Lung (tissue), 13 donors: ENCODE data around the gene ASB2. TPM values are rescaled to one million over a fixed set of nuclear protein-coding genes. Genes with fewer than 3 reads are reported as not detected.

ENCODE experiments used
- ATAC-seq: fragments of 200-7000 bp; cut with Tn5 transposase; one replicate; pipeline ENCODE4 v1.9.1; 2020; ENCODE audit warnings: moderate number of reproducible peaks; ENCODE audit not compliant: insufficient read depth, low FRiP score
- DNase-seq, 3 donors: peaks; one replicate each; pipeline ENCODE4 v3.0.0-alpha.2; 2013 to 2017
- H3K27ac ChIP-seq, 2 donors: one replicate each; pipeline ENCODE4 v1.5.1; 2013; ENCODE audit warnings: mild to moderate bottlenecking in 2 of 2, moderate library complexity in 2 of 2, control low read depth in 1 of 2, inconsistent platforms in 1 of 2, low read depth in 1 of 2, low read length in 1 of 2
- H3K27me3 ChIP-seq, 3 donors: one replicate each; pipeline ENCODE4 v1.5.1; 2013; ENCODE audit warnings: low read length in 2 of 3; ENCODE audit not compliant: control insufficient read depth in 3 of 3, insufficient read depth in 3 of 3
- H3K36me3 ChIP-seq, 4 donors: one replicate each; pipeline ENCODE4 v1.5.1; 2013; ENCODE audit warnings: low read length in 4 of 4, mild to moderate bottlenecking in 1 of 4, moderate library complexity in 1 of 4; ENCODE audit not compliant: control insufficient read depth in 4 of 4, insufficient read depth in 4 of 4
- H3K4me1 ChIP-seq, 5 donors: one replicate each; pipeline ENCODE4 v1.5.1; 2013; ENCODE audit warnings: low read length in 5 of 5, mild to moderate bottlenecking in 2 of 5, moderate library complexity in 1 of 5; ENCODE audit not compliant: control insufficient read depth in 5 of 5, insufficient read depth in 5 of 5
- H3K4me3 ChIP-seq: one replicate; pipeline ENCODE4 v1.5.1; 2013; ENCODE audit warnings: mild to moderate bottlenecking, control low read depth, moderate library complexity
- H3K9ac ChIP-seq, 2 donors: one replicate each; pipeline ENCODE4 v1.5.1; 2013; ENCODE audit warnings: low read length in 2 of 2, control low read depth in 1 of 2; ENCODE audit not compliant: insufficient read depth in 1 of 2
- H3K9me3 ChIP-seq, 4 donors: one replicate each; pipeline ENCODE4 v1.5.1; 2013; ENCODE audit warnings: low read length in 3 of 4, mild to moderate bottlenecking in 1 of 4, moderate library complexity in 1 of 4; ENCODE audit not compliant: control insufficient read depth in 4 of 4, insufficient read depth in 3 of 4
- WGBS, 2 donors: extraction: QIAGEN DNeasy Blood & Tissue Kit; methylation state at CpG; one replicate each; pipeline ENCODE4 v1.1.7; 2013; 5-methylcytosine and 5-hydroxymethylcytosine counted together
- polyA plus RNA-seq, 2 donors: library from polyadenylated mRNA; stranded (reverse); fragments of 200-250 nt; gene quantifications; one replicate each; pipeline ENCODE4 v1.2.1, GENCODE V29; 2013
- small RNA-seq: library from RNA; depleted of rRNA; stranded (forward); fragments of <200 nt; gene quantifications from one replicate; pipeline ENCODE3, GENCODE V24; 2014; ENCODE audit warnings: low replicate concordance
- total RNA-seq, 2 donors: library from RNA; depleted of rRNA in 1 of 2; stranded (reverse); fragments of >200 nt in 1 of 2; gene quantifications; one replicate each; pipeline ENCODE4 v1.2.1, GENCODE V29; 2014 to 2021
- TF ChIP-seq, protein P1 (sequence below): IDR thresholded peaks from 2 replicates; pipeline ENCODE4 v1.5.1; 2012; ENCODE audit warnings: mild to moderate bottlenecking; ENCODE audit errors: control extremely low read depth, extremely low read depth
- donor health status: control.
- donor health status: control.
- donor health status: Bipolar disorder and iron deficiency.
- donor health status: healthy.
- donor health status: DM: yes; HTN: yes; CAD: no.

The ASB2 gene
- total and polyA plus RNA-seq, 4 donors: 1.8 to 3.7 (median 2.6) TPM

DNA sequence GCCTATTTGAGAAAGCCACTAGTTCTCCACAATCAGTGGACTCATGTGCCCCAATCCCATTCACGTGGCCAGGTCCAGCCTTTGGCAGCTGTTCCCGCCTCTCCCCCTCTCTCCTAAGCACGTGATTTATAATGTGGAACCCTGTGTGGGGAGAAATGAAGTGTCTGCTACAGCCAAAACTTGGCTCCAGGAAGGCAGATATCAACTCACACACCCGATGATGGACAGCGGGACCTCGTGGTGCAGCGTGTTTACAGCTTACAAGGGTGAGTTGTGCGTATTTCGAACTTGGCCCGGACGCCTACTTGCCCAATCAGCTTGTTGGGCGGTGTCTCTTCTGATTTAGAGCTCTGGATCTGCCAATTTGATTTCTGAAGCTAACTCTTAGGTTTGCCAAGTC, 87.4 kb downstream of the ASB2 start:
- Histone ChIP-seq H3K27ac (no peak overlapping the region), H3K4me3 (no peak overlapping the region), H3K4me1 (peaks cover 0 to 8% (median 0%) of the 10 kb centered on the region in 5 donors), H3K27me3 (no peaks in the 10 kb centered on the region), H3K9ac (no peak overlapping the region), H3K36me3 (no peaks in the 10 kb centered on the region), H3K9me3 (no peaks in the 10 kb centered on the region)
- TF ChIP-seq, protein P1, sequence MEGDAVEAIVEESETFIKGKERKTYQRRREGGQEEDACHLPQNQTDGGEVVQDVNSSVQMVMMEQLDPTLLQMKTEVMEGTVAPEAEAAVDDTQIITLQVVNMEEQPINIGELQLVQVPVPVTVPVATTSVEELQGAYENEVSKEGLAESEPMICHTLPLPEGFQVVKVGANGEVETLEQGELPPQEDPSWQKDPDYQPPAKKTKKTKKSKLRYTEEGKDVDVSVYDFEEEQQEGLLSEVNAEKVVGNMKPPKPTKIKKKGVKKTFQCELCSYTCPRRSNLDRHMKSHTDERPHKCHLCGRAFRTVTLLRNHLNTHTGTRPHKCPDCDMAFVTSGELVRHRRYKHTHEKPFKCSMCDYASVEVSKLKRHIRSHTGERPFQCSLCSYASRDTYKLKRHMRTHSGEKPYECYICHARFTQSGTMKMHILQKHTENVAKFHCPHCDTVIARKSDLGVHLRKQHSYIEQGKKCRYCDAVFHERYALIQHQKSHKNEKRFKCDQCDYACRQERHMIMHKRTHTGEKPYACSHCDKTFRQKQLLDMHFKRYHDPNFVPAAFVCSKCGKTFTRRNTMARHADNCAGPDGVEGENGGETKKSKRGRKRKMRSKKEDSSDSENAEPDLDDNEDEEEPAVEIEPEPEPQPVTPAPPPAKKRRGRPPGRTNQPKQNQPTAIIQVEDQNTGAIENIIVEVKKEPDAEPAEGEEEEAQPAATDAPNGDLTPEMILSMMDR: no peak
- WGBS, 2 donors: 48 to 67% methylated on average over 12 of the region's 12 CpGs
- DNase-seq: peak; percentile 51 to 91 (median 80)
- no peak for ATAC-seq

DNA sequence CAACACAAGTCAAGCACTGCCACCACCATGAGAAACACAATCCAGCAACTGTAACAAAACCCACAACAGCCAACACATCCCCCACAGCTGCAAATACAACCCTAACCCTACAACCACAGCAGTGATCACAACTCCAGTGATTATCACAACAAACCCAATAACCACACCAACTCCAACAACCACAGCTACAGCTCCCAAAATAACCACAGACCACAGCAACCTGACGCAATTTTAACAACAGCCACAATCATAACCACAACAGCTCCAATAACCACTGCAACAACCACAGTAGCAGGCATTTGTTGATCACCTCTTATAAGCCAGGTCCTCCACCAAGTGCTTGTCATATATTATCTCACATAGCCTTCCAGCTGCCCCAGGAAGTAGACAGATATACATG, 91.4 kb downstream of the ASB2 start:
- H3K9me3 ChIP-seq: no peaks in the 10 kb centered on the region
- H3K4me3 ChIP-seq: no peak overlapping the region
- 48 to 59% methylated on average over 1 of the region's 1 CpG for WGBS, 2 donors
- peaks cover 0 to 12% (median 0%) of the 10 kb centered on the region in 5 donors for H3K4me1 ChIP-seq
- DNase-seq (no peak), ATAC-seq (no peak)
- TF ChIP-seq, protein P1: no peak
- H3K27ac ChIP-seq: no peak overlapping the region
- no peaks in the 10 kb centered on the region for H3K27me3 ChIP-seq
- no peaks in the 10 kb centered on the region for H3K36me3 ChIP-seq
- H3K9ac ChIP-seq: no peak overlapping the region

Small RNAs within 50 kb of the gene (small RNA-seq; reads per million reads assigned to genes)
- not detected for gene MIR4506

Other genes starting within 250 kb of the ASB2 start
- gene PRIMA1, start 188.1 kb downstream of the ASB2 start, total RNA-seq: under 1 TPM; 0.40 to 0.65 TPM
- under 1 TPM; 0.22 to 0.78 TPM for gene PRIMA1, start 188.1 kb downstream of the ASB2 start, polyA plus RNA-seq
- 1 to 10 TPM; 3.2 to 4.0 TPM for gene FAM181A, start 49.2 kb downstream of the ASB2 start, total RNA-seq
- gene FAM181A, start 49.2 kb downstream of the ASB2 start, polyA plus RNA-seq: 1 to 10 TPM; 1.9 to 3.4 TPM
- not detected for gene CCDC197, start 20.7 kb upstream of the ASB2 start, total RNA-seq
- not detected for gene CCDC197, start 20.7 kb upstream of the ASB2 start, polyA plus RNA-seq
- 1 to 10 TPM; 2.1 to 2.2 TPM for gene OTUB2, start 49.8 kb upstream of the ASB2 start, total RNA-seq
- gene OTUB2, start 49.8 kb upstream of the ASB2 start, polyA plus RNA-seq: under 1 TPM; 0.31 to 0.98 TPM
- 100 to 1,000 TPM; 116 to 138 TPM for gene DDX24, start 104.6 kb upstream of the ASB2 start, total RNA-seq
- 10 to 100 TPM; 78.4 to 98.9 TPM for gene DDX24, start 104.6 kb upstream of the ASB2 start, polyA plus RNA-seq
- gene IFI27L1, start 104.7 kb upstream of the ASB2 start, total RNA-seq: 10 to 100 TPM; 14.6 to 23.0 TPM
- 10 to 100 TPM; 16.7 to 41.5 TPM for gene IFI27L1, start 104.7 kb upstream of the ASB2 start, polyA plus RNA-seq
- gene IFI27, start 134.2 kb upstream of the ASB2 start, total RNA-seq: 100 to 1,000 TPM in 1 of 2 donors, 10 to 100 TPM in 1; 94.1 to 308 TPM
- 100 to 1,000 TPM; 447 to 883 TPM for gene IFI27, start 134.2 kb upstream of the ASB2 start, polyA plus RNA-seq
- 10 to 100 TPM; 27.2 to 38.9 TPM for gene IFI27L2, start 153.0 kb upstream of the ASB2 start, total RNA-seq
- gene IFI27L2, start 153.0 kb upstream of the ASB2 start, polyA plus RNA-seq: 100 to 1,000 TPM; 108 to 127 TPM
- 10 to 100 TPM in 1 of 2 donors, 1 to 10 TPM in 1; 5.3 to 25.9 TPM for gene PPP4R4, start 197.8 kb upstream of the ASB2 start, total RNA-seq
- 1 to 10 TPM; 1.6 to 2.3 TPM for gene PPP4R4, start 197.8 kb upstream of the ASB2 start, polyA plus RNA-seq